Liver (tissue), 9 donors: ENCODE measurements around the gene CRYGB. TPM values are rescaled to one million over a fixed set of nuclear protein-coding genes. Genes with fewer than 3 reads are reported as not detected.

ENCODE experiments used
- DNase-seq: peaks from one replicate; pipeline ENCODE4 v3.0.0-alpha.2; 2017; ENCODE audit warnings: low spot score
- H3K27ac ChIP-seq, 2 donors: one replicate each; pipeline ENCODE4 v1.7.0; 2013; ENCODE audit warnings: inconsistent platforms in 2 of 2, low read length in 2 of 2, control low read depth in 1 of 2, low read depth in 1 of 2, mild to moderate bottlenecking in 1 of 2
- H3K27me3 ChIP-seq, 4 donors: one replicate each; pipeline versions ENCODE4 v1.6.1 to v1.7.0; 2013; ENCODE audit warnings: low read length in 3 of 4, inconsistent platforms in 1 of 4, mild to moderate bottlenecking in 1 of 4, moderate library complexity in 1 of 4; ENCODE audit not compliant: control insufficient read depth in 4 of 4, insufficient read depth in 4 of 4
- H3K36me3 ChIP-seq, 4 donors: one replicate each; pipeline versions ENCODE4 v1.6.1 to v1.7.0; 2013; ENCODE audit warnings: low read length in 3 of 4, mild to moderate bottlenecking in 3 of 4, low read depth in 1 of 4, moderate library complexity in 1 of 4; ENCODE audit not compliant: control insufficient read depth in 4 of 4, insufficient read depth in 3 of 4
- H3K4me1 ChIP-seq, 4 donors: one replicate each; pipeline versions ENCODE4 v1.6.1 to v1.7.0; 2013; ENCODE audit warnings: low read length in 3 of 4, mild to moderate bottlenecking in 3 of 4, moderate library complexity in 1 of 4; ENCODE audit not compliant: control insufficient read depth in 4 of 4, insufficient read depth in 4 of 4
- H3K4me3 ChIP-seq, 3 donors: one replicate each; pipeline versions ENCODE4 v1.6.1 to v1.7.0; 2013; ENCODE audit warnings: low read length in 3 of 3, control low read depth in 1 of 3, low read depth in 1 of 3, mild to moderate bottlenecking in 1 of 3
- H3K9ac ChIP-seq, 2 donors: one replicate each; pipeline ENCODE4 v1.7.0; 2013; ENCODE audit warnings: low read length in 2 of 2, mild to moderate bottlenecking in 2 of 2, moderate library complexity in 2 of 2, control low read depth in 1 of 2, low read depth in 1 of 2
- H3K9me3 ChIP-seq, 4 donors: one replicate each; pipeline versions ENCODE4 v1.6.1 to v1.7.0; 2013; ENCODE audit warnings: low read length in 3 of 4; ENCODE audit not compliant: control insufficient read depth in 4 of 4
- ATF3 ChIP-seq: IDR thresholded peaks from 2 replicates; pipeline ENCODE4 v1.6.1; 2016; ENCODE audit warnings: antibody characterized with exemption
- CTCF ChIP-seq: fragments of 150-350 bp; IDR thresholded peaks from 2 replicates; pipeline ENCODE4 v1.5.1; 2017; ENCODE audit warnings: improper control_type of control experiment, low read depth, low read length; ENCODE audit not compliant: missing input control
- EGR1 ChIP-seq, 2 donors: IDR thresholded peaks; 2 replicates each; pipeline ENCODE4 v1.6.1; 2016 to 2018; ENCODE audit warnings: antibody characterized with exemption in 2 of 2, low read depth in 2 of 2
- FOXA1 ChIP-seq: IDR thresholded peaks from 2 replicates; pipeline ENCODE4 v1.6.1; 2016; ENCODE audit warnings: antibody characterized with exemption
- FOXA2 ChIP-seq: IDR thresholded peaks from 2 replicates; pipeline ENCODE4 v1.6.1; 2016; ENCODE audit warnings: antibody characterized with exemption
- GABPA ChIP-seq, 2 donors: IDR thresholded peaks in 1 of 2; conservative IDR thresholded peaks in 1 of 2; 2 replicates each; pipeline ENCODE4 v1.6.1; 2016; ENCODE audit warnings: antibody characterized with exemption in 2 of 2, mild to moderate bottlenecking in 1 of 2, moderate library complexity in 1 of 2
- HNF4A ChIP-seq, 2 donors: conservative IDR thresholded peaks; 2 replicates each; pipeline ENCODE4 v1.6.1; 2016; ENCODE audit warnings: antibody characterized with exemption in 2 of 2, mild to moderate bottlenecking in 2 of 2
- HNF4G ChIP-seq: IDR thresholded peaks from 2 replicates; pipeline ENCODE4 v1.6.1; 2016; ENCODE audit warnings: antibody characterized with exemption
- JUND ChIP-seq, 2 donors: IDR thresholded peaks; 2 replicates each; pipeline ENCODE4 v1.6.1; 2016; ENCODE audit warnings: antibody characterized with exemption in 2 of 2
- NR2F2 ChIP-seq: IDR thresholded peaks from 2 replicates; pipeline ENCODE4 v1.6.1; 2016; ENCODE audit warnings: antibody characterized with exemption
- RAD21 ChIP-seq, 2 donors: IDR thresholded peaks; 2 replicates each; pipeline ENCODE4 v1.6.1; 2016; ENCODE audit warnings: antibody characterized with exemption in 2 of 2, mild to moderate bottlenecking in 2 of 2
- REST ChIP-seq: IDR thresholded peaks from 2 replicates; pipeline ENCODE4 v1.6.1; 2016; ENCODE audit warnings: antibody characterized with exemption, mild to moderate bottlenecking
- RXRA ChIP-seq, 2 donors: IDR thresholded peaks; 2 replicates each; pipeline ENCODE4 v1.6.1; 2017 to 2018; ENCODE audit warnings: antibody characterized with exemption in 2 of 2, mild to moderate bottlenecking in 1 of 2
- SP1 ChIP-seq: IDR thresholded peaks from 2 replicates; pipeline ENCODE4 v1.6.1; 2018; ENCODE audit warnings: antibody characterized with exemption, mild to moderate bottlenecking
- TAF1 ChIP-seq: conservative IDR thresholded peaks from 2 replicates; pipeline ENCODE4 v1.6.1; 2016; ENCODE audit warnings: antibody characterized with exemption, mild to moderate bottlenecking
- YY1 ChIP-seq: IDR thresholded peaks from 2 replicates; pipeline ENCODE4 v1.6.1; 2016; ENCODE audit warnings: antibody characterized with exemption, mild to moderate bottlenecking
- ZBTB33 ChIP-seq: IDR thresholded peaks from 2 replicates; pipeline ENCODE4 v1.6.1; 2016; ENCODE audit warnings: antibody characterized with exemption
- WGBS: extraction: QIAGEN DNeasy Blood & Tissue Kit; methylation state at CpG from one replicate; pipeline ENCODE4 v1.1.7; 2013; 5-methylcytosine and 5-hydroxymethylcytosine counted together
- polyA plus RNA-seq, 2 donors: library from polyadenylated mRNA; stranded (reverse) in 1 of 2; unstranded in 1 of 2; fragments of 200-250 nt in 1 of 2; fragments of >200 nt in 1 of 2; fragmentation: Nextera tagmentation in 1 of 2; extraction: Ambion mirVana in 1 of 2; gene quantifications; one replicate each; pipeline versions ENCODE4 v1.2.1 to v1.2.3, GENCODE V29; 2013 to 2015
- total RNA-seq, 2 donors: library from RNA; depleted of rRNA; stranded (reverse); fragments of >200 nt; gene quantifications; one replicate each; pipeline ENCODE4 v1.2.3, GENCODE V29; 2014
- donor health status: healthy.
- donor health status: healthy.
- donor health status: healthy.
- donor health status: healthy.
- donor health status: healthy.

Gene CRYGB
- total and polyA plus RNA-seq, 4 donors, result not detected

GRCh38 chr2:208186465-208186864, 40.5 kb upstream of the CRYGB start:
- TF ChIP-seq EGR1 (IDR thresholded peaks at IDR 0.05; ENCODE audit: low read depth in 2 of 2) (no peak), HNF4G (no peak), ATF3 (no peak), TAF1 (no peak), NR2F2 (no peak), RAD21 (IDR thresholded peaks at IDR 0.05) (no peak), HNF4A (conservative IDR thresholded peaks at IDR 0.05) (no peak), ZBTB33 (no peak), FOXA1 (no peak), FOXA2 (no peak), RXRA (IDR thresholded peaks at IDR 0.05) (no peak), CTCF (no peak), JUND (IDR thresholded peaks at IDR 0.05) (no peak), REST (no peak)
- no peak for DNase-seq
- H3K9me3 ChIP-seq, result no peaks in the 10 kb centered on the region
- no peak overlapping the region for H3K27ac ChIP-seq
- no peak overlapping the region for H3K9ac ChIP-seq
- 82% methylated on average over 5 of the region's 5 CpGs for WGBS
- H3K4me1 ChIP-seq, result peaks cover 0 to 10% (median 7%) of the 10 kb centered on the region in 4 donors
- no peaks in the 10 kb centered on the region for H3K36me3 ChIP-seq
- H3K4me3 ChIP-seq, result no peak overlapping the region
- H3K27me3 ChIP-seq, result no peaks in the 10 kb centered on the region

GRCh38 chr2:208183972-208184705, 38.2 kb upstream of the CRYGB start:
- WGBS, result 32% methylated on average over 12 of the region's 12 CpGs
- peaks cover 0 to 10% (median 7%) of the 10 kb centered on the region in 4 donors for H3K4me1 ChIP-seq
- peak overlapping the region; percentile 29 to 60 for H3K27ac ChIP-seq
- H3K4me3 ChIP-seq, result peak overlapping the region in 1 of 3 donors; percentile 6
- H3K9me3 ChIP-seq, result no peaks in the 10 kb centered on the region
- no peak for DNase-seq
- H3K36me3 ChIP-seq, result no peaks in the 10 kb centered on the region
- H3K9ac ChIP-seq, result no peak overlapping the region
- no peaks in the 10 kb centered on the region for H3K27me3 ChIP-seq
- peak; percentile 27 to 52 for TF ChIP-seq RXRA (IDR thresholded peaks at IDR 0.05)
- TF ChIP-seq YY1, result no peak
- TF ChIP-seq CTCF, result no peak
- TF ChIP-seq GABPA (IDR thresholded peaks at IDR 0.05 in 1 of 2, conservative IDR thresholded peaks at IDR 0.05 in 1 of 2), result peak in 1 of 2 donors; percentile 58
- peak; percentile 51 for TF ChIP-seq SP1
- TF ChIP-seq JUND (IDR thresholded peaks at IDR 0.05), result peak in 1 of 2 donors; percentile 31
- TF ChIP-seq HNF4G, result peak; percentile 41
- TF ChIP-seq ATF3, result peak; percentile 28
- peak; percentile 4 to 20 for TF ChIP-seq RAD21 (IDR thresholded peaks at IDR 0.05)
- no peak for TF ChIP-seq NR2F2
- TF ChIP-seq TAF1, result no peak
- no peak for TF ChIP-seq FOXA1
